Measurements from ENCODE around the gene RPP25L. TPM values are rescaled to one million over a fixed set of nuclear protein-coding genes. Genes with fewer than 3 reads are reported as not detected.
A peak's percentile ranks its signal among the peaks of the same experiment; 100 is the strongest.

Gene RPP25L
- total and polyA plus RNA-seq, 9 of the 15 experiments (the other 6 are each of a cell fraction or from before 2014, with no cell fraction given) = 16.3 to 43.7 (median 29.0) TPM

DNA sequence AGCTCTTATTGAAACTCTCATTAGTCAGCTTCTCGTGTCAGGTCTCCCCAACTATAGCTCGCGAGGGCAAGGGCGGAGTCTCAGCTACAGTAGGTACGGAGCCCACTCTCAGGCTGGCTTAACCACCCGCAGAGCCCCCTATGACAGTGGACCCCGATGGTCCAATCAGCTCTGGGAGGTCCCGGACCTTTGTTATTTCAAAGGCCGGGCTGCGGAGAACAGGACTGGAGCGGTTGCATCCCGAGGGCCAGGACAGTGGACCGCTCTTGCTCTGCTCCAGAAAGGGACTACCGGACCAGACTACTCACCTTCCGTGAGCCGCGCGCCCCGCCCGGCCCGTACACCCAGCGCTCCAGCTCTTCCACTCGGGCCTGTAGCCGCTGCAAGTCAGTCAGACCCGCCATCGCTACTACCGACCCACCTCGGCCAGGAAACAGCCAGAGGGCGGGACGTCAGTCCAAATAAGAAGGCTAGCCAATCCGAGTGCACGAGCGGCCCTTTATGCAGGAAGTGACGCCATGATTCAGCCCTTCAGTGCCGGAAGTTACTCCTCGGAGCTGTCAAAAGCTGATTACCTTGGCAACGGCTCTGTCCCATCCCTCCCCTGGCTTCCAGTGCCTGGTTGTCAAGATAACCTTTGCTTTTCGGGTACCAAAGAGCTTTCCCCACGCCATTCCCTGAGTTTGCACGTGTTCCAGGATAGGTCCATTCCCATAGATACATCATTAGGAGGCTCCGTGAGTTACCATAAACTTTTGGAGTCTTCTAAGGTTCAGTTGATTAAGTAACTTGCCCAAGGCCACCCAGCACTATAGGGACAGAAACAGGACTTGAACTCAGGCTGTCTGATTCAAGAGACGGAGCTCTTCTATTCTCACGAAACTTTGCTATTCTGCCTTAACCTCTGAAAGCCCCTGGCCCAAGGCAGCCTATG lies 8.4 kb upstream of the RPP25L start, which contains the start of gene DCTN3 (continued):
- TF ChIP-seq, protein P1, sequence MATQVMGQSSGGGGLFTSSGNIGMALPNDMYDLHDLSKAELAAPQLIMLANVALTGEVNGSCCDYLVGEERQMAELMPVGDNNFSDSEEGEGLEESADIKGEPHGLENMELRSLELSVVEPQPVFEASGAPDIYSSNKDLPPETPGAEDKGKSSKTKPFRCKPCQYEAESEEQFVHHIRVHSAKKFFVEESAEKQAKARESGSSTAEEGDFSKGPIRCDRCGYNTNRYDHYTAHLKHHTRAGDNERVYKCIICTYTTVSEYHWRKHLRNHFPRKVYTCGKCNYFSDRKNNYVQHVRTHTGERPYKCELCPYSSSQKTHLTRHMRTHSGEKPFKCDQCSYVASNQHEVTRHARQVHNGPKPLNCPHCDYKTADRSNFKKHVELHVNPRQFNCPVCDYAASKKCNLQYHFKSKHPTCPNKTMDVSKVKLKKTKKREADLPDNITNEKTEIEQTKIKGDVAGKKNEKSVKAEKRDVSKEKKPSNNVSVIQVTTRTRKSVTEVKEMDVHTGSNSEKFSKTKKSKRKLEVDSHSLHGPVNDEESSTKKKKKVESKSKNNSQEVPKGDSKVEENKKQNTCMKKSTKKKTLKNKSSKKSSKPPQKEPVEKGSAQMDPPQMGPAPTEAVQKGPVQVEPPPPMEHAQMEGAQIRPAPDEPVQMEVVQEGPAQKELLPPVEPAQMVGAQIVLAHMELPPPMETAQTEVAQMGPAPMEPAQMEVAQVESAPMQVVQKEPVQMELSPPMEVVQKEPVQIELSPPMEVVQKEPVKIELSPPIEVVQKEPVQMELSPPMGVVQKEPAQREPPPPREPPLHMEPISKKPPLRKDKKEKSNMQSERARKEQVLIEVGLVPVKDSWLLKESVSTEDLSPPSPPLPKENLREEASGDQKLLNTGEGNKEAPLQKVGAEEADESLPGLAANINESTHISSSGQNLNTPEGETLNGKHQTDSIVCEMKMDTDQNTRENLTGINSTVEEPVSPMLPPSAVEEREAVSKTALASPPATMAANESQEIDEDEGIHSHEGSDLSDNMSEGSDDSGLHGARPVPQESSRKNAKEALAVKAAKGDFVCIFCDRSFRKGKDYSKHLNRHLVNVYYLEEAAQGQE (IDR thresholded peaks at IDR 0.05; ENCODE audit: borderline replicate concordance) = no peak
- TF ChIP-seq, protein P1 (CRISPR knock-in tag; IDR thresholded peaks at IDR 0.05; ENCODE audit: low read depth) = no peak
- TF ChIP-seq SUPT5H (IDR thresholded peaks at IDR 0.05) = peak; percentile 60; the same call in 1 of the 2 replicates
- TF ChIP-seq, protein P2, sequence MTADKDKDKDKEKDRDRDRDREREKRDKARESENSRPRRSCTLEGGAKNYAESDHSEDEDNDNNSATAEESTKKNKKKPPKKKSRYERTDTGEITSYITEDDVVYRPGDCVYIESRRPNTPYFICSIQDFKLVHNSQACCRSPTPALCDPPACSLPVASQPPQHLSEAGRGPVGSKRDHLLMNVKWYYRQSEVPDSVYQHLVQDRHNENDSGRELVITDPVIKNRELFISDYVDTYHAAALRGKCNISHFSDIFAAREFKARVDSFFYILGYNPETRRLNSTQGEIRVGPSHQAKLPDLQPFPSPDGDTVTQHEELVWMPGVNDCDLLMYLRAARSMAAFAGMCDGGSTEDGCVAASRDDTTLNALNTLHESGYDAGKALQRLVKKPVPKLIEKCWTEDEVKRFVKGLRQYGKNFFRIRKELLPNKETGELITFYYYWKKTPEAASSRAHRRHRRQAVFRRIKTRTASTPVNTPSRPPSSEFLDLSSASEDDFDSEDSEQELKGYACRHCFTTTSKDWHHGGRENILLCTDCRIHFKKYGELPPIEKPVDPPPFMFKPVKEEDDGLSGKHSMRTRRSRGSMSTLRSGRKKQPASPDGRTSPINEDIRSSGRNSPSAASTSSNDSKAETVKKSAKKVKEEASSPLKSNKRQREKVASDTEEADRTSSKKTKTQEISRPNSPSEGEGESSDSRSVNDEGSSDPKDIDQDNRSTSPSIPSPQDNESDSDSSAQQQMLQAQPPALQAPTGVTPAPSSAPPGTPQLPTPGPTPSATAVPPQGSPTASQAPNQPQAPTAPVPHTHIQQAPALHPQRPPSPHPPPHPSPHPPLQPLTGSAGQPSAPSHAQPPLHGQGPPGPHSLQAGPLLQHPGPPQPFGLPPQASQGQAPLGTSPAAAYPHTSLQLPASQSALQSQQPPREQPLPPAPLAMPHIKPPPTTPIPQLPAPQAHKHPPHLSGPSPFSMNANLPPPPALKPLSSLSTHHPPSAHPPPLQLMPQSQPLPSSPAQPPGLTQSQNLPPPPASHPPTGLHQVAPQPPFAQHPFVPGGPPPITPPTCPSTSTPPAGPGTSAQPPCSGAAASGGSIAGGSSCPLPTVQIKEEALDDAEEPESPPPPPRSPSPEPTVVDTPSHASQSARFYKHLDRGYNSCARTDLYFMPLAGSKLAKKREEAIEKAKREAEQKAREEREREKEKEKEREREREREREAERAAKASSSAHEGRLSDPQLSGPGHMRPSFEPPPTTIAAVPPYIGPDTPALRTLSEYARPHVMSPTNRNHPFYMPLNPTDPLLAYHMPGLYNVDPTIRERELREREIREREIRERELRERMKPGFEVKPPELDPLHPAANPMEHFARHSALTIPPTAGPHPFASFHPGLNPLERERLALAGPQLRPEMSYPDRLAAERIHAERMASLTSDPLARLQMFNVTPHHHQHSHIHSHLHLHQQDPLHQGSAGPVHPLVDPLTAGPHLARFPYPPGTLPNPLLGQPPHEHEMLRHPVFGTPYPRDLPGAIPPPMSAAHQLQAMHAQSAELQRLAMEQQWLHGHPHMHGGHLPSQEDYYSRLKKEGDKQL (CRISPR knock-in tag; IDR thresholded peaks at IDR 0.05; ENCODE audit: borderline replicate concordance) = no peak
- TF ChIP-seq NFYB (IDR thresholded peaks at IDR 0.05; ENCODE audit: extremely low read depth, insufficient read length) = peak; percentile 62
- no peak for TF ChIP-seq FOXA1 (IDR thresholded peaks at IDR 0.05; ENCODE audit: borderline replicate concordance)
- no peak for TF ChIP-seq NCOA1 (IDR thresholded peaks at IDR 0.05; ENCODE audit: low read depth)
- no peak for TF ChIP-seq ZBTB1 (CRISPR knock-in tag; IDR thresholded peaks at IDR 0.05; ENCODE audit: borderline replicate concordance, low read depth)
- TF ChIP-seq SOX6 (IDR thresholded peaks at IDR 0.05) = no peak
- TF ChIP-seq, protein P3, sequence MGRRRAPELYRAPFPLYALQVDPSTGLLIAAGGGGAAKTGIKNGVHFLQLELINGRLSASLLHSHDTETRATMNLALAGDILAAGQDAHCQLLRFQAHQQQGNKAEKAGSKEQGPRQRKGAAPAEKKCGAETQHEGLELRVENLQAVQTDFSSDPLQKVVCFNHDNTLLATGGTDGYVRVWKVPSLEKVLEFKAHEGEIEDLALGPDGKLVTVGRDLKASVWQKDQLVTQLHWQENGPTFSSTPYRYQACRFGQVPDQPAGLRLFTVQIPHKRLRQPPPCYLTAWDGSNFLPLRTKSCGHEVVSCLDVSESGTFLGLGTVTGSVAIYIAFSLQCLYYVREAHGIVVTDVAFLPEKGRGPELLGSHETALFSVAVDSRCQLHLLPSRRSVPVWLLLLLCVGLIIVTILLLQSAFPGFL (CRISPR knock-in tag; IDR thresholded peaks at IDR 0.05) = no peak
- TF ChIP-seq ZNF780A (CRISPR knock-in tag; IDR thresholded peaks at IDR 0.05) = no peak
- TF ChIP-seq ZNF146 (CRISPR knock-in tag; IDR thresholded peaks at IDR 0.05; ENCODE audit: unreplicated experiment) = no peak
- no peak for TF ChIP-seq TAF9B (IDR thresholded peaks at IDR 0.05; ENCODE audit: partially characterized antibody)

Data from K562 (cell line).